Lower leg skin (tissue), 3 donors: Measurements from ENCODE around the gene CD63.

Source experiments
- POLR2A ChIP-seq, 2 donors: fragments of 450-650 bp; IDR thresholded peaks; one replicate each; pipeline ENCODE4 v1.6.1; 2016 to 2017; ENCODE audit warnings: antibody characterized with exemption in 2 of 2, mild to moderate bottlenecking in 1 of 2, moderate library complexity in 1 of 2
- TF ChIP-seq, protein P1 (sequence below), 3 donors: fragments of 450-650 bp; IDR thresholded peaks; one replicate each; pipeline ENCODE4 v1.5.1; 2016; ENCODE audit warnings: antibody characterized with exemption in 3 of 3, mild to moderate bottlenecking in 3 of 3, moderate library complexity in 2 of 3

DNA sequence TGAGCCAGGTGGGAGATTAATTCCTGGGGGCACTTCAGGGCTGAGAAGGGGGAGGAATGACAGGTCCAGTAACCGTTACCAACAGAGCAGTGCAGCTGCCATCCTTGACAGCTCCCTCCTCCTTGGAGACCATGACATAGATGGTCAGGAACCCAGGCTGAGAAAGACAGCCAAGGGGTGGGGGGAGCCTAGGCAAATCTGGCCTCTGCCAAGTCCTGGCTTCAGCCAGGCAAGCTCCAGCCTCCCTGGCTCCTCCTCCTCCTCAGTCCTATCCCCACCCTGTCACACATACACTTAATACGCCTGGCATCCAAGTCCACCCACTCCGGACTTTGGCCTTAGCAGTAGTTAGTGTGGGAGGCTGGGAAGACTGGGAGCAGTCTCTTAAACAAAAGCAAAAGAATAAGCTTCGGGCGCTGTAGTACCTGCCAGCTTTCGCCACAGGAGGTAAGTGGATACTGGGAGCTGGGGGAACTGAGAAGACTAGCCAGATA is 8.7 kb downstream of the CD63 start, which contains the start of gene RDH5:
- TF ChIP-seq, protein P1, sequence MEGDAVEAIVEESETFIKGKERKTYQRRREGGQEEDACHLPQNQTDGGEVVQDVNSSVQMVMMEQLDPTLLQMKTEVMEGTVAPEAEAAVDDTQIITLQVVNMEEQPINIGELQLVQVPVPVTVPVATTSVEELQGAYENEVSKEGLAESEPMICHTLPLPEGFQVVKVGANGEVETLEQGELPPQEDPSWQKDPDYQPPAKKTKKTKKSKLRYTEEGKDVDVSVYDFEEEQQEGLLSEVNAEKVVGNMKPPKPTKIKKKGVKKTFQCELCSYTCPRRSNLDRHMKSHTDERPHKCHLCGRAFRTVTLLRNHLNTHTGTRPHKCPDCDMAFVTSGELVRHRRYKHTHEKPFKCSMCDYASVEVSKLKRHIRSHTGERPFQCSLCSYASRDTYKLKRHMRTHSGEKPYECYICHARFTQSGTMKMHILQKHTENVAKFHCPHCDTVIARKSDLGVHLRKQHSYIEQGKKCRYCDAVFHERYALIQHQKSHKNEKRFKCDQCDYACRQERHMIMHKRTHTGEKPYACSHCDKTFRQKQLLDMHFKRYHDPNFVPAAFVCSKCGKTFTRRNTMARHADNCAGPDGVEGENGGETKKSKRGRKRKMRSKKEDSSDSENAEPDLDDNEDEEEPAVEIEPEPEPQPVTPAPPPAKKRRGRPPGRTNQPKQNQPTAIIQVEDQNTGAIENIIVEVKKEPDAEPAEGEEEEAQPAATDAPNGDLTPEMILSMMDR (IDR thresholded peaks at IDR 0.05): no peak
- no peak for TF ChIP-seq POLR2A (IDR thresholded peaks at IDR 0.05)
